CD4-positive, CD25-positive, alpha-beta regulatory T cell (primary cell): ENCODE results near the gene SPEF1. TPM values are rescaled to one million over a fixed set of nuclear protein-coding genes. Genes with fewer than 3 reads are reported as not detected.

ENCODE experiments used
- ATAC-seq, 2 donors: fragments of 150-1000 bp; cut with Tn5 transposase; one replicate each; pipeline ENCODE4 v1.10.0; 2021; ENCODE audit warnings: low read depth in 2 of 2, moderate number of reproducible peaks in 2 of 2, moderate library complexity in 1 of 2
- DNase-seq, 3 donors: peaks; one replicate each; pipeline versions ENCODE4 v3.0.0 to v3.0.0-alpha.2; 2012 to 2022; ENCODE audit warnings: mixed read lengths in 1 of 3
- H3K27ac ChIP-seq: one replicate; pipeline ENCODE4 v1.7.0; 2013; ENCODE audit warnings: mild to moderate bottlenecking, low read length; ENCODE audit not compliant: insufficient read depth, poor library complexity, severe bottlenecking
- H3K27me3 ChIP-seq: one replicate; pipeline ENCODE4 v1.7.0; 2013; ENCODE audit warnings: low read length; ENCODE audit not compliant: control insufficient read depth, insufficient read depth
- H3K36me3 ChIP-seq: one replicate; pipeline ENCODE4 v1.7.0; 2013; ENCODE audit warnings: mild to moderate bottlenecking, low read length, moderate library complexity; ENCODE audit not compliant: control insufficient read depth, insufficient read depth
- H3K4me1 ChIP-seq: 2 replicates; pipeline ENCODE4 v1.7.0; 2013; ENCODE audit warnings: mild to moderate bottlenecking, low read length; ENCODE audit not compliant: insufficient read depth, control insufficient read depth, poor library complexity, severe bottlenecking
- H3K4me3 ChIP-seq: one replicate; pipeline ENCODE4 v1.7.0; 2013; ENCODE audit warnings: low read depth, mild to moderate bottlenecking, low read length, moderate library complexity
- H3K9me3 ChIP-seq, 2 experiments: 1 replicate in 1 of 2; 2 replicates in 1 of 2; pipeline ENCODE4 v1.7.0; 2013; ENCODE audit warnings: low read length in 2 of 2, mild to moderate bottlenecking in 1 of 2, moderate library complexity in 1 of 2; ENCODE audit not compliant: control insufficient read depth in 2 of 2
- H3K27ac Mint-ChIP-seq, 3 donors: one replicate each; pipeline ENCODE4 v1.8.0; 2020 to 2022; ENCODE audit warnings: mild to moderate bottlenecking in 3 of 3, mixed read lengths in 3 of 3, moderate library complexity in 2 of 3
- H3K27me3 Mint-ChIP-seq: one replicate; pipeline ENCODE4 v1.8.0; 2022; ENCODE audit warnings: mild to moderate bottlenecking, mixed read lengths
- H3K36me3 Mint-ChIP-seq: one replicate; pipeline ENCODE4 v1.8.0; 2020; ENCODE audit warnings: mixed read lengths
- H3K4me1 Mint-ChIP-seq, 4 donors: one replicate each; pipeline ENCODE4 v1.8.0; 2020 to 2022; ENCODE audit warnings: mixed read lengths in 4 of 4, mild to moderate bottlenecking in 1 of 4
- H3K4me3 Mint-ChIP-seq, 4 donors: one replicate each; pipeline ENCODE4 v1.8.0; 2020 to 2022; ENCODE audit warnings: mild to moderate bottlenecking in 4 of 4, mixed read lengths in 4 of 4, moderate library complexity in 3 of 4
- H3K9me3 Mint-ChIP-seq, 7 donors: one replicate each; pipeline ENCODE4 v1.8.0; 2020 to 2022; ENCODE audit warnings: mixed read lengths in 7 of 7, mild to moderate bottlenecking in 3 of 7, moderate library complexity in 2 of 7
- polyA plus RNA-seq, 4 donors: library from polyadenylated mRNA; unstranded; fragments of 300-500 nt; fragmentation: Illumina TruSeq; gene quantifications; one replicate each; pipeline ENCODE4 v1.2.3, GENCODE V29; 2021
- total RNA-seq: library from RNA; stranded (reverse); gene quantifications from one replicate; pipeline ENCODE4 v1.2.3, GENCODE V29; 2022

Gene SPEF1
- total and polyA plus RNA-seq, 5 donors from 2014 or later, result not detected

GRCh38 chr20:3777716-3778629 is 3.3 kb downstream of the SPEF1 start:
- peaks cover 6 to 42% (median 19%) of the 10 kb centered on the region in 4 donors for H3K4me1 Mint-ChIP-seq
- Histone ChIP-seq H3K4me3 (peak overlapping the region; percentile 48), H3K9me3 (no peaks in the 10 kb centered on the region), H3K4me1 (peaks cover 32% of the 10 kb centered on the region), H3K27ac (no peak overlapping the region), H3K27me3 (no peaks in the 10 kb centered on the region), H3K36me3 (no peaks in the 10 kb centered on the region)
- H3K27ac Mint-ChIP-seq, result peak overlapping the region in 1 of 3 donors; percentile 59
- ATAC-seq (peak; percentile 43 to 62), DNase-seq (peak in 2 of 3 donors; percentile 38 to 66)
- H3K9me3 Mint-ChIP-seq, result no peaks in the 10 kb centered on the region
- no peaks in the 10 kb centered on the region for H3K36me3 Mint-ChIP-seq
- H3K4me3 Mint-ChIP-seq, result peak overlapping the region; percentile 79 to 90 (median 85)
- peaks cover 10% of the 10 kb centered on the region for H3K27me3 Mint-ChIP-seq

DNA sequence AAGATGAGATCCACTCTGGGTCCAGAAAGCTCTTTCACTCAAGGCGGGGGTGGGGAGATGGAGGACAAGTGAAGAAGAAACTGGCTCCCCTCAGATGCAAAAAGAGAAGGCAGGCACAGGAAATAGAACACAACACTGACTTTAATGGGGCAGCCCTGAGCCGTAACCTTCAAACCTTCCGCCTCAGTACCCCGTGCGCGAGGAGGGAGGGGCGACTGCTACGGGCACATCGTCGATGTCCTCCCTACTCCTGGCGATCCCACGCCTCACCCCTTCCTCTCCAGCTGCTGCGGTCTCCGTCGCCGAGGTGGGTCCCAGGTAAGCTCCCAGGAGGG is 3.9 kb downstream of the SPEF1 start:
- peak overlapping the region; percentile 79 to 90 (median 85) for H3K4me3 Mint-ChIP-seq
- no peak overlapping the region for H3K27ac ChIP-seq
- H3K36me3 ChIP-seq, result no peaks in the 10 kb centered on the region
- peak in 1 of 3 donors; percentile 62 for DNase-seq
- H3K4me1 Mint-ChIP-seq, result peaks cover 6 to 37% (median 19%) of the 10 kb centered on the region in 4 donors
- no peaks in the 10 kb centered on the region for H3K27me3 ChIP-seq
- H3K27ac Mint-ChIP-seq, result peak overlapping the region in 2 of 3 donors; percentile 37 to 59
- peaks cover 32% of the 10 kb centered on the region for H3K4me1 ChIP-seq
- no peaks in the 10 kb centered on the region for H3K9me3 ChIP-seq
- peak; percentile 52 to 57 for ATAC-seq
- H3K36me3 Mint-ChIP-seq, result no peaks in the 10 kb centered on the region
- H3K27me3 Mint-ChIP-seq, result peaks cover 10% of the 10 kb centered on the region
- peak overlapping the region; percentile 48 for H3K4me3 ChIP-seq
- H3K9me3 Mint-ChIP-seq, result no peaks in the 10 kb centered on the region

- Histone ChIP-seq H3K27ac (no peak overlapping the region), H3K36me3 (no peaks in the 10 kb centered on the region), H3K4me3 (no peak overlapping the region), H3K4me1 (peaks cover 22% of the 10 kb centered on the region), H3K27me3 (no peaks in the 10 kb centered on the region), H3K9me3 (no peaks in the 10 kb centered on the region)
- Mint-ChIP-seq H3K27me3 (peaks cover 8% of the 10 kb centered on the region), H3K27ac (peak overlapping the region in 1 of 3 donors; percentile 56), H3K4me1 (peaks cover 0 to 21% (median 8%) of the 10 kb centered on the region in 4 donors), H3K9me3 (peaks cover 0 to 2% (median 0%) of the 10 kb centered on the region in 7 donors), H3K4me3 (peak overlapping the region in 2 of 4 donors; percentile 34 to 79), H3K36me3 (no peaks in the 10 kb centered on the region)
- no peak for ATAC-seq
- no peak for DNase-seq
Measured at GRCh38 chr20:3775457-3776108, 5.7 kb downstream of the SPEF1 start.

DNA sequence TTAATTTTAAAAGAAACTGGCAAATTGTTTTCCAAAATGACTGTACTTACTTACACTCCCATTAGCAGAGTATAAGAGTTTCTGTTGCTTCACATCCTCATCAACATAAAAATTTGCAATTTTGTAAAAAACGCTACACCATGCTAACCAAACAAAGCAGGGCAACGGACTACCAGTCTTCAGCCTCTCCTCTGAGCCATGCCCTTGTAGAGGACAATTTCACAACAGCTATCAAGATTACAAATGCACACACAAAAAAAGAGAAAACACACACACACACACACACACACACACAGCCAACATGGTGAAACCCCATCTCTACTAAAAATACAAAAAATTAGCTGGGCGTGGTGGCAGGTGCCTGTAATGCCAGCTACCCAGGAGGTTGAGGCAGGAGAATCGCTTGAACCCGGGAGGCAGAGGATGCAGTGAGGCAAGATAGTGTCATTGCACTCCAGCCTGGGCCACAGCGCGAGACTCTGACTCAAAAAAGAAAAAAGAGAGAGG is 9.6 kb downstream of the SPEF1 start:
- no peak overlapping the region for H3K27ac ChIP-seq
- no peaks in the 10 kb centered on the region for H3K36me3 ChIP-seq
- peaks cover 23% of the 10 kb centered on the region for H3K4me1 ChIP-seq
- Mint-ChIP-seq H3K27ac (no peak overlapping the region), H3K4me3 (peak overlapping the region in 1 of 4 donors; percentile 55), H3K36me3 (no peaks in the 10 kb centered on the region), H3K4me1 (peaks cover 0 to 15% (median 3%) of the 10 kb centered on the region in 4 donors), H3K27me3 (peaks cover 4% of the 10 kb centered on the region), H3K9me3 (peaks cover 0 to 2% (median 0%) of the 10 kb centered on the region in 7 donors)
- DNase-seq, result no peak
- ATAC-seq, result no peak
- no peaks in the 10 kb centered on the region for H3K27me3 ChIP-seq
- H3K9me3 ChIP-seq, result no peaks in the 10 kb centered on the region
- H3K4me3 ChIP-seq, result no peak overlapping the region

DNA sequence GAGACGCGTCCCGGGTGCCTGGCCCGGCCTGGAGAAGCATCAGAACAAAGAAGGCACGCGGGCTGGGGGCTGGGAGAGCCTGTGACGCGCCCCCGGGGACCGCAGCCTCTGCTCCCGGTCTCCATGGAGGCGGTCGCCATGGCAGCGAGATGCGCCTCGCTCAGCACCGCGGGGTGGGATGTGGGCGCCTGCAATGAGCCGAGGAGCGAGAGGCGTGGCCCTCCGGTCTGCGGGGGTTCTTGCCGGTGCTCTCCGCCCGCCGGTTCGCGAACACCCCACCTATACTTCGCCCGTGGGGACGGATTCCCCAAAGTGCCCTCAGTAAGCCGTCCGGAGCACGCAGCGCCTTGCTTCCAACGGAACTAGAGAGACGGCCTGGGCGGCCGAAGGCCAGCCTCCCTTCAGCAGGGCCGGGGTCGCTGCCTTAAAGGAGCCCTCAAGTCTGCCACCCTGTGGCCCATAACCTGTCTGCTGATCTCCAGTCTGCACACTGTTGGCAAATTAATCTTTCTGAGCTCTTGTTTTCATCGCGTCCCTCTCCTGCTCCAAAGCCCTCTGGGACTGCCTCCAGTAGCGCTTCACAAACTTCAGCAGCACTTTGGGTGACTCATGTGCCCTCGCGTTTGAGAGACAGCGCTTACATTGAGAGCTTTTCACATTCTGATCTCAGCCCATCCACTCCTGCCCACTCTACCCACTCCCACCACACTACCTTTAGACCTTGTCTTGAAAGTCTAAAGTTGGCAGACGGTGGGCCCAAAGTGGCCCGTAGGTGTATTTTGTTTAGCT is 12.7 kb downstream of the SPEF1 start:
- H3K27ac Mint-ChIP-seq, result peak overlapping the region; percentile 88 to 97 (median 94)
- Histone ChIP-seq H3K9me3 (no peaks in the 10 kb centered on the region), H3K27ac (peak overlapping the region; percentile 99), H3K4me3 (peak overlapping the region; percentile 62), H3K36me3 (no peaks in the 10 kb centered on the region), H3K4me1 (peaks cover 24% of the 10 kb centered on the region), H3K27me3 (no peaks in the 10 kb centered on the region)
- peaks cover 0 to 30% (median 8%) of the 10 kb centered on the region in 4 donors for H3K4me1 Mint-ChIP-seq
- no peaks in the 10 kb centered on the region for H3K36me3 Mint-ChIP-seq
- H3K9me3 Mint-ChIP-seq, result peaks cover 0 to 2% (median 0%) of the 10 kb centered on the region in 7 donors
- peak; percentile 82 to 88 (median 87) for DNase-seq
- H3K4me3 Mint-ChIP-seq, result peak overlapping the region; percentile 92 to 96 (median 93)
- peaks cover 4% of the 10 kb centered on the region for H3K27me3 Mint-ChIP-seq
- ATAC-seq, result peak; percentile 49 to 59

DNA sequence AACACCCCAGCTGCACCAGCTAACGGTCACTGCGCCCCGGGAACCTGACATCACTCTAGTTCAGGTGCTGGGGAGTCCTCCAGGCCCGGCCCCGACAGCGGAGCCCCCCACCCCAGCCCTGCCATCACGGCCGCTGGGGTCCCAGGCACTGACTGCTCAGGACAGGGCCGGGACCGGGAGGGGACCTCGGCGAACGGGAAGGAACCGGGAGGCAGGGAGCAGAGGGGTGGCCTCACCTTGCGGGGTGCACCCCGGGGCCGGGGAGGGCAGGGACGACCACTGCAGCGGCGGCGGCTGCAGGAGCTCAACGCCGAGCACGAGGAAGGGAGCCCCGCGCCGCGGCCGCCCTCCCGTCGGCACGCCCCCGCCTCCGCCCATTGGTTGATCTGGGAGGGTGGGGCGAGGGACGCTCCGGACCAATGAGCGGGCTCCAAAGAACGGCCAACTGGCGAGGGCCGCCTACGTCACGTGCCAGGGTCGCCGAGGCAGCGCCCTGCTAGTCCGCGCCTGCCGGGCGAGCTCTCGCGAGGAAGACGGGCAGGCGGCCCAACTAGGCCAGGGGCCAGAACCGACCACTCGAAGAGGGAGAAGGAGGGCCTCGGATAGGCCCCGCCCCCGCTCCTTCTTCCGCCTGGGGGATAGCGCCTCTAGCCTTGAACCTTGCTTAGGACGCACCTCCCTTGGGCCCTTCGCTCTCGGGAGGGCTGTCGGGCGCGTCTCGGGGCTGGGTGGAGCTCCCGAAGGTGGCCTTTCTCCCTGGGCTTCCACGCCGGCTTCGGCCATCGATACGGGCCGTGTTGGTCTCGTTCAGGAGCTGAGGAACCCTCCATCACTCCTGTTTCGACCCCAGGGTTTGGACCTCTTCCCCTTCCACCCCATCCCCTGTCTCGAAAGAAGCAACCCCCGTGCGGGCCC is 13.6 kb downstream of the SPEF1 start, which contains the start of gene ADISSP:
TSS of gene ADISSP (minus strand) at position 327 of the 915 bp plus-strand sequence. CDS start 7,653 bp downstream, outside the sequence.
- Mint-ChIP-seq H3K9me3 (peaks cover 0 to 2% (median 0%) of the 10 kb centered on the region in 7 donors), H3K4me3 (peak within 1 kb of the TSS; percentile 92 to 96 (median 93)), H3K27me3 (peaks cover 4% of the 10 kb centered on the region), H3K27ac (peak within 1 kb of the TSS; percentile 88 to 97 (median 94)), H3K4me1 (peaks cover 0 to 30% (median 8%) of the 10 kb centered on the region in 4 donors), H3K36me3 (no peaks in the 10 kb centered on the region)
- Histone ChIP-seq H3K27ac (peak within 1 kb of the TSS; percentile 99), H3K9me3 (no peaks in the 10 kb centered on the region), H3K27me3 (no peaks in the 10 kb centered on the region), H3K36me3 (no peaks in the 10 kb centered on the region), H3K4me3 (peak within 1 kb of the TSS; percentile 62), H3K4me1 (peaks cover 24% of the 10 kb centered on the region)
- peak; percentile 94 to 99 (median 96) for DNase-seq
- peak; percentile 89 for ATAC-seq
